Ammon's horn (tissue), 1 donor: ENCODE data around the gene LRRK1.

Experiments
- DNase-seq: peaks from one replicate; pipeline ENCODE4 v3.0.0-alpha.2; 2016; ENCODE audit warnings: low spot score

LRRK1 gene

DNA sequence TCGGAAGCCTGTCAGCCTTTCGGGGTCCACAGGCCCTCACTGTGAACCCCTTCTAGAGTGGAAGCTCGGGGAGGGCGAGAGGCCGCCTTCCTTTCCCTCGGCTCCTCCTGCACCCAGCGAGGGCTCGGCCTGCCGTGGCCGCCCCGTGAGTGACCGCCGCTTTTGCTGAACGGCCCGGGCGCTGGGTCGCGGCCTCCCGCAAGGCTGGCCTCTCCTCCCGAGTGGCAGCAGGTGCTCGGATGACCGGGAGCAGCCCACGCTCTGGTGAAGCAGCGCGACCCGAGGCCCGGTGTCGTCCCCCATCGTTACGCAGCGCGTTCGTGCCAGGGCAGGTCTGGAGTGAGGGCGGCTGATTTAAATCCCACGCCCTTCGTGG lies 53.8 kb downstream of the LRRK1 start:
- no peak for DNase-seq

DNA sequence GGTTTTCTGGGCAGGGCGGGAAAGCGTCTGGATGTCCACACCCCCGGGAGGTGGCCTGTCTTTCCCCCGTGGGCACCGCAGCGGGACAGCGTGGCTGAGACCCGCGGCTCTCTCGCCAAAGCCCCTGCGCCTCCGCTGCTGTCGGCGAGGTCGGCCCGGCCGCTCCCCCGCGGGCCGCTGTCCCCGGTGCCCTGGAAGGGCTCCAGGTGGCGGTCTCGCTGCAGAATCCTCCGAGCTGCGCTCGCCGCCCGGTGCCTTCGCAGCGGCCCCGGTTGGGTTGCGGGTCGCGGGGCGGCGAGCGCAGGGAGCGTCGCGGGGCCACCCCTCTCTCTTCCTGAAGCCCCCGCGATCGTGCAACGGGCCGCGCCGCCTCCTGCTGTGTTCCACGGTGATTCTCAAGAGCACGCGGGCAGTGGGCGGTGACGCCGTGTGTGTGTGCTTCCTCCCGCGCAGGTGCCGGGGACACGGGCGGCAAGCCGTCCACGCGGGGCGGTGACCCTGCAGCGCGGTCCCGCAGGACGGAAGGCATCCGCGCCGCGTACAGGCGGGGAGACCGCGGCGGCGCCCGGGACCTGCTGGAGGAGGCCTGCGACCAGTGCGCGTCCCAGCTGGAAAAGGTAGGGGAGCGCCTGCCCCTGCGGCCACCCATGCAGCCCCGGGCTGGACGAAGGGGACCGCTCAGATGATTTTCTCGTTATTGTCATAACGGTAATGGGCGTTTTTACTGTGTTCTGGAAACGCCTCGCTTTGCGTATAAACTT lies 54.4 kb downstream of the LRRK1 start:
- DNase-seq = no peak

DNA sequence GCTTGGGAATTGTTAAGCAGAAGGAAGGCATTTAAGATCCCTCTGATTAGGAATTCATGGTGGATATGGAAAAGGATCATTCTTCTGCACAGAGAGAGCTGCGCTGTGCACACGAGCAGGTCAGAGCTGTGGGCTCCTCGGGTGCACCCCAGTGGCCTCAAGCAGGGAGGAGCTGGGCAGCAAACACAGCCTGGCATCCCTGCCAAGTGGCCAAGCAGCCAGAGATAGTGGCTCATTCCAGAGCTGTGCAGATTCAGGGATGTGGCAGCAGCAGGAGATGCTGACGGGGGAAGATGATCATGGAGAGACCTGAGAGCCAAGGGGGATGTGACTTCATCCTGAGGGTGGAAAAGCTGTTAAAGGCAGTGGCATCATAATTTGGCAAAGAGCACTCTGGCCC lies 55.9 kb downstream of the LRRK1 start:
- DNase-seq = no peak

DNA sequence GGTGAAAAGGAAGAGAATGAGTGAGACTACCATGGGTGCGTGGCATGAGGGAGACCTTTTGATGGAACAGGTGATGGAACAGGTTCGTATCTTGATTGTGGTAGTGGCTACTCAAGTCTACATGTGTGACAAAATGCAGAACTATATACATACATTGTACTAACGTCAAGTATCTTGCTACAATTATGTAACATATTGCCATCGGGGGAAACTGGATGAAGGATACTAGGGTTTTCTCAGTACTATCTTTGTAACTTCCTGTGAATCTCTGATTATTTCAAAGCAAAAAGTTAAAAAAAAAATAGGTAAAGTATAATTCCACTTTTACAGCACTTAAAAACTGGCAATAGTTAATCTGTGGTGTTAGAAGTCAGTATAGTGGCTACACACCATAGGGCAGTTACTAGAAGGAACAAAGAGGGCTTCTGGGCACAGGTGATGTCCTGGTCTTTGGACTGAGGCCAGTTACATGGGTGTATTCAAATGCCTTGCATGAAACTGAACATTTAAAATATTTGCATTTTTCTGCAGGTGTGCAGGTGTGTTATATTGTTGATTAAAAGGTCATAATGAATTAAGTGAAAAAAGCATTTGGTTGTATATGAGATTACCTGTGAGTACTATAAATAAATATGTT lies 61.4 kb downstream of the LRRK1 start:
- DNase-seq = no peak

DNA sequence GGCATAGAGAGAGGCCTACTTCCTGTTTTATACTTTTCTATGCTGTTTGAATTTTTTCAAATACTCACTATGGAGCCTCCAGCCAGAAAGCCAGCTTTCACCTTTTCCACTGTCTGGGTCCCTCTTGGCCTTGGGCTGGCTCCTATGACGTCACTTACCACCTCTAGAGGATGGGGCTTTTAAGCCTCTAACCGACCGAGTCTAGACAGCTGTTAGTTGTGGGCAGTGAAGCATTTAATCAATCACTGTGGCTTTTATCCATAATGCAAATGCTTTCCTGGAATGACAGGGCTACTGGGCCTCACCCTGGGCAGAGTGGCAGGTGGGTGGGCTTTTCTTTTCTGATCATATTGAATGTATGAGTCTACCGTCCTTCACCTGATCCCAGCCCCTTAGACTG lies 61.9 kb downstream of the LRRK1 start:
- DNase-seq = no peak

DNA sequence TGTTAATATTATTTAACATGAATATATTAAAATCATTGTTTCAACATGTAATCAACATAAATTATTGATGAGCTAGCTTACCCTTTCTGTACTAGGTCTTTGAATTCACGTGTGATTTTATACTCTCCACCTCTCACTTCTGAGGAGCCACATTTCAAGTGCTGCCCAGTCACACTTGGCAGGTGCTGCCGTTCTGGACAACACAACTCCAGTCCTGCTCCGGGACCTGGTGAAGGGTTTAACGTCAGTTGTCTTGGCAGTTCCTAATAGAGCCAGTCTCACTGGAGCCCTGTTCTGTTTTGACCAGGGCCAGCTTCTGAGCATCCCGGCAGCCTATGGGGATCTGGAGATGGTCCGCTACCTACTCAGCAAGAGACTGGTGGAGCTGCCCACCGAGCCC lies 64.1 kb downstream of the LRRK1 start:
- no peak for DNase-seq

DNA sequence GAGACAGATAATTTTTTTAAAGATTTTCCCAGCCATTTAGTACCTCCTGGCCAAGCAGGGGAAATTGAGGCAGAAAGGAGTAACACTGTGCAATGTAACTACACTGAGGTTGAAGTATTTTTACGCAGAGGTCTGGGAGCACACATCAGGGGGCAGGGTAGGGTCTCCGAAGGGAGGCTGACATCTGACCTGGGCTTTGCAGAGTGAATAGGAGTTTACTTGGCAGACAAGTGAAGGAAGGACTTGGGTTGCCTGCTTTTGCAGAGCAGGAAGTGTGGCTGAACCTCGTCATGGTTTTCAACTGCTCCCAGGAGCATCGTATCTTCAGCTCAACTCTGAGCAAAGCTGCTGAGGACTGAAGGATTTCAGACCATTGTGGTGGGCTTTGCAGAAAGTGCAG lies 66.2 kb downstream of the LRRK1 start:
- DNase-seq = no peak

DNA sequence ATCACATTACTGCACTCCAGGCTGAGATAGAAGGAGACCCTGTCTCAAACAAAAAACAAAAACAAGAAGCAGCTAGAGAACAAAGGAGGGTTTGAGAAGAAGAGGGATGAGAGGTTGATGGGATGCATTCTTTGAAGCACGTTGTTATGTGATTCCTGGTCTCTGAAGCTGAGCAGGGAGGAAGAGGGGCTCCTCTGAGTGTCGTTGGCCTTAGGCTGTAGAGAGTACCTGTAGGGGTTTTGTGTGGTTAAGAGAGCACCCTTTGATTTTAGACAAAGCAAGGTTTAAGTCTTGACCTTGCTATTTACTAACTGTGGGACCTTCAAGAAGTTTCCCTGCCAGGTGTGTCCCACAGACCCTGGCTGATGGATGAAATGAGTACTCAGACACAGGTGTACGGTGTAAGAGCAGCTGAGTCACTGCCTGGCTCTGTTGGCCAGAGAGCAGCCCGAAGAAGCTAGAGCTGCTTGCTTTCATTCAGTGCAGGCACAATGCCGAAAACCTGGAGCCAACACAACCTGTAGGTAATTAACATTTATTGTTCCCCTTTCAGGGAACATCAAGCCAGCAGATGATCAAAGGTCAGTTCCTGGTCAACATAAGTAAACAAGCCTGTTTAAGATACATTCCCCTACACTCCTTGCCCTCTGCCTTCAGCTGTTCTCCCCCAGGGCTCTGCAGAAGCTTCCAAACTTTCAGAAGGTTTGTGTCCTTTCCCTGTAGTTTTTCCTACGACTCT lies 67.2 kb downstream of the LRRK1 start:
- no peak for DNase-seq

DNA sequence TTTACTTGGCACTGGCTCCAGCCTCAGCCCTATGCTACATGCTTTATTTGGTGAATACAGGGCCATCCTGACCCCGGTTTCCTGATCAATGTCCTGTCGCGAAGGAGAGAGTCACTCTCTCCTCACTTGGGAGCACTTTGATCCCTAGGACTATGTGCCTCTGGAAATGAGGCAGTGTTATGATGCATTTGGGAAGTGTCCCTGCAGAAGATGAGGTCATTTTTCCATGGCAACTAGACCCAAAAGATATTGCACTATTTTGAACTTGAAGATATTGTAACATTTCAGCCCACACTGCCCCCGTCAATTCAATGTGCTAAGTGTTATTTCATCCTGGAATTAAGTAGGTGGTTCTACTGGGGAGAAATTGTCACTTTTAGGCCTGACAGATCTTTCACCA lies 68.0 kb downstream of the LRRK1 start:
- DNase-seq = no peak

DNA sequence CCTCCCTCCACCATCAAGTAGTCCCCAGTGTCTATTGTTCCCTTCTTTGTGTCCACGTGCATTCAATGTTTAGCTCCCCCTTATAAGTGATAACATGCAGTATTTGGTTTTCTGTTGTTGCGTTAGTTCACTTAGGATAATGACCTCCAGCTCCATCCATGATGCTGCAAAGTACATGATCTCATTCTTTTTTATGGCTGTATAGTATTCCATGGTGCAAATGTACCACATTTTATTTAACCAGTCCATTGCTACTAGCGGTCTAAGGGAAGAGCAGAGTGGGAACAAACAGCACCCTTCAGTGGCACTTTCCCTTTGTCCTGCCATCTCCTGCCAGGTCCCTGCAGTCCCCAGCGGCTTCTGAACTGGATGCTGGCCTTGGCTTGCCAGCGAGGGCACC lies 69.1 kb downstream of the LRRK1 start:
- no peak for DNase-seq

DNA sequence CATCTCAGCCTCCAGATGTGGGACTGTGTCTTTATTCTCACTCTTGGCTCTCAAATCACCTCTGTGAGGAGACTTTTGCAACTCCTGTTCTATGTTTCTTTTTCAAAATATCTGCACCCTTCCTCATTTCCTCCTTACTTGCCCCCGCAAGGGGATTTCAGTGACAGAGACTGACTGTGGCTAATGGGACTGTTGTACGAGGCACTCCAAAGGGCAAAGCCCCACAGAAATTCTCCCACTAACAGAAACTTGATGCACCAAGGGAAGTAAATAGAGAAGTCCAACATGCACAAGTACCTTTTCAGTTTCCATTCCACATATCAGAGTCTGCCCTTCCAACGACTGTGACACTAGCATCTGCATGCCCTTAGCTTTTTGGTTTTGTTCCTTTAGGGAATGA lies 69.7 kb downstream of the LRRK1 start:
- no peak for DNase-seq

DNA sequence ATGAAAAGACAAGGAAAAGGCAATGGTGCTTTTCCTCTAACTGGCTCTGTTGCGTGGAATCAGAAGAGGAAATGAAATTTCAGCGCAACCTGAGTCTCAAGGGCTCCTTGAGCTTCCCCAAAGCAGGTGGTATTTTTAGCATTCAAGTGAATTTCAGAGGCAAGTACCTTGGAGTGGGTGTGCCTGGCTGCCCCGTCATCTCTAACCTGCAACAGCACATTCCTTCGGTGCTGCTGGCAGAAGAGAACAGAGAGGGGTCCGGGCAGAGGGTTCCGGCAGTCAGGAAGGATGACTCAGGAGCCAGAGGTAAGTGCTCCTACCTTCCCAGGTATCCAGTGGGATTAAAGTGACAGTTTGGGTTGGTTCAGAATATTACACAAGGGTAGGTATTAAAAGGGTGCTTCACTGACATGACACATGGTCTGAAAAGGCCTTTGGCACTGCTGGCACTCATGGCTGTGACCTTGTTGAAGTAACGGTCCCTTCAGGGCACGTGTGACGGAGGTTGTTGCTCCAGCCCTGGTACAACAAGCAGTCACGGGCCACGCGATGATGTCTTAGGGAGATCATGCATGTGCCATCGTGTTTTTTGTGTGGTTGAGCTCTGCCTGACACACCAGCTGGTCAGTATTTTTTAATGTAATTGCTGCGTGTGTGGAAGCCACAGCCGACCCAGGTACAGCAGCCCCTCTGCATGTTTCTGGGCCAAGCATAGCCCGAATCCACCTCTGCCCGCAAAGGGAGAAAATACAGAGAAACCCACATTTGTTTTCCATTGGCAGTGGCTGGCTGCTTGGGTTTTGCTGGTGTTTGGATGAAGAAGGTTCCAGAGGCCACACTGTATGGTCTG lies 75.7 kb downstream of the LRRK1 start:
- no peak for DNase-seq

DNA sequence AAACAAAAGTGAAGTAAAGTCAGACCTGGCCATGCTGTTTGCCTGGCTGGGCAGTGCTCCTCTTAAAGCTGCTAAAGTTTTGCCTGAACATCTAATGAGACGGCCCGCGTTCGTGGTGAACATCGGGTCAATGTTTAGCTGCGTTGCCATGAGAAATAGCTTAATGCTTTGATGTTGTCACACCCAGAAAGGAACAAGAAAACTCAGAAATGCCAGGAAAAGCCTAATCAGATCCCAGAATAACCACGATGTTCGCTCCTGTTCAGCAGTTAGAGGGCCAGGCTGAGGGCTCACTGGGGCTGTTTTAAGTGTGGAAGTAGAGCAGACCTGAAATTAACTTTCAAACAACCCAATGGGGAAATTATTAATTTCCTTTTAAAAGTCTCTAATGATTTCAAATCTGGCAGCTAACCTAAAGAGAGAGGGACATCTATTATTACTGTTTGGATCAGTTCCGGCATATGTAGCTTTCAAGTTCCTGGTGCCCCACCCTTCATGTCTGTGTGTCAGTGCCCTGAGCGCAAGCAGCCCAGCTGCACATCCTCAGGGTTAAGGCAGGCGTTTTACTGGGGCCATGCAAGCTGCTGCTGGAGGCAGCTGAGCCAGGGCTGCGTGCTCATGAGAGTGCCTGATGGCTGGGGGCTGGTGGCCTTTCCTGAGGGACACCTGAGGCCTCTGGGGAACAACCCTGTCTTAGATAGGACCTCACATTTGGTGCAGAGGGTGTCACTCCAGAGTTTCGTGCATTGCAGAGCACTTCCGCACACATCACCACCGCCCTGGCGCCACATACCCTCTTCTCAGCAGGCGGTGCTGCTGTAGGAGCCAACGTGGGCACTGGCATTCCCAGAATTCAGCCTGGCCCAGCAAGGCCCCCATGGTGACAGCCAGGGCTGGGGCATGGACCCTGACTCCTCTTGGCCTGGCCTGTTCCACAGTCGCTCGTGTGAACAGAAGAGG lies 76.6 kb downstream of the LRRK1 start:
- DNase-seq = no peak

DNA sequence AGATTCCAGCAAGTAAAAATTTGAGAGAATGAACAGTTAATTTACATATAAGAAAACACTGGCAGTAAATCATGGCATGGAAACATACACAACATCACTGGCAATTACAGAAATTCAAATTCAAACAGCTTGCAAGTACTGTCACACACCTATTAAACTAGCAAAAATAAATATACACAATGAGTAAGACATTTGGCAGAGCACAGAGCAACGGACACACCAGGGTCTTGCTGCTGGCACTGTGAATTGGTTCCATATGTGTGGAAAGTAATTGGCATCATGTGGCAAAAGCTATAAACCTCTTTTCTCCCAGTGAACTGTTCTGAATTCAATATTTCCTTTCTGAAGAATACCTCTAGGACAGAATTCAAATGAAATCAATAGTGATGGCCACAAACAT lies 78.3 kb downstream of the LRRK1 start:
- DNase-seq = no peak

DNA sequence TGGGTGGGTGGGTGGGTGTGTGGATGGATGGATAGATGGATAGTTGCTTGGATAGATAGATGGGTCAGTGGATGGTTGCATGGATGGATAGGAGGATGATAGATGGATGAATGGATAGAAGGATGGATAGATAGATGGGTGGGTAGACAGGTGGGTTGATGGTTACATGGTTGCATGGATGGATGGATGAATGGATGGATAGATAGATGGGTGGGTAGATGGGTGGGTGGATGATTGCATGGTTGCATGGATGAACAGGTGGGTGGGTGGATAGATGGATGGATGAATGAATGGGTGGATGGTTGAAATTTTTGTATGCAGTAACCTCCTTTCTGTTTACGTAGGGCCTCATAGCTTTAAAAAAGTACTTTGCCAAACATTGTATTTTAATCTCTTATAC lies 79.5 kb downstream of the LRRK1 start:
- no peak for DNase-seq

DNA sequence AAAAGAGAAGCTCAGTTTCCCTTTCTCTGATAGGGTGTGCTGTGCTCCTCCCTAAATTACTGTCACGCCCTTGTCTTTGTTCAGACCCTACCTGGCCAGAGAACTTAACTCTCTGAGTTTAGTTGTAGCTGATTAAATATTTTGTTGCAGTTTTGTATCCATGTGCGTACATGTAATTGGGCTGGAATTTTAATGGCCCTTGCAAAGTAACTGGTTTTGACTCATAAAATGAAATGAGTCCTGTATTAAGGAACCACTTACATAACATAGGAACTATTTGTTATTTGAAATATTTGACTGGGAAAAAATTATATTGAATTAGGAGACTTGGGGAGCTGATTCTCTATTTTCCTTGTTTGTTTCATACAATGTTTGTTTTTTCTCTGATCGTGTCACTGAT lies 80.2 kb downstream of the LRRK1 start:
- no peak for DNase-seq

DNA sequence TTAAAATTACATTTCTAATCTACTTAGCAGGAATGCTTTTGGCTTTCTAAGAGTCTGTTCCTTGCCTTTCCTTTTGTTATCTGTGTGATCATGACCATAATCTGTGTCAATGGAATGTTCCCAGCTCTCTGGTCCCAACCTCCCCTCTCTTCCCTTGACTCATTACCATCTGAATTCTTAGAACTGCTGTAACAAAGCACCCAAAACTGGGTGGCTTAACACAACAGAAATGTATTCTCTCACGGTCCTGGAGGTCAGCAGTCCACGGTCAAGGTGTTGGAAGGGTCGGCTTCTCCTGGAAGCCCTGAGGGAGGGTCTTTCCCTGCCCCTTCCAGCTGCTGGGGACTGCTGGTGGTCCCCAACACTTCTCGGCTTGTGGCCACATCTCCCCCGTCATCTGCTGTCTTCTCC lies 81.1 kb downstream of the LRRK1 start:
- no peak for DNase-seq

DNA sequence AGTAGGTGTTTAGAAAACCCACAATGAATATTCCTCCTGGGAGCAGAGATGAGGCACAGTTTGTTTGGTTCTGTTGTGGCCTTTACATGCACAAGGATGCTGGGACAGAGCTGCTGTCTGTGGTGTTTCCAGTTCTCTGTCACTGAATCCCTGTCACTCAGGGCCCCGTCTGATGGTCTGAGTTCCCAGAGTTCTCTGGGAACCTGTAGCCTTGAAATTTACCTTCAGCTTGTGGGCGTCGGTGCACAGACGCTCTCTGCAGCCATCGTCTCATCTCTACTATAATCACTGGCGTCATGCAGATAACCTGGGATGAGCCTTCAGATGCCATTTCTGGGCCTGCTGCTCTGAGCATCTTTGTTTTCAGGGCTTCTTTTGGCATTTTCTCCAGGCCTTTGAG lies 81.9 kb downstream of the LRRK1 start:
- DNase-seq = no peak

DNA sequence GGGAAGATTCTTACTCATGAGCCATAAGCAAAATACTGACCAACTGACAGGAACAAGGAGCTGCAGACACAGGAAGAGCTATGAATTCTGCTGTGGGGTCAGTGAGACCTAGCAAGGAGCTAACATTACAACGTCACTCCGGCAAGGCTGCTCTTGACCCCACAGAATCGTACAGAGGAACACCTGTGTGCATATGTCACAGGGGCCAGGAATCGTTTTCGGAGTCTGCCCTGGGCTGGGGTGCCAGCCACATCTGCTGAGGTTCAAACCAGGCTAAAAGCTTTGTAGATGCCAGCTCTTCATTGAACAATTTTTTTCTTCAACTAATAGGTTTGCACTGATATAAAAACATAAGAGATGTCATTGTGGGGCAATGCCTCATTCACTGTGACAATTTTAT lies 82.6 kb downstream of the LRRK1 start:
- no peak for DNase-seq

DNA sequence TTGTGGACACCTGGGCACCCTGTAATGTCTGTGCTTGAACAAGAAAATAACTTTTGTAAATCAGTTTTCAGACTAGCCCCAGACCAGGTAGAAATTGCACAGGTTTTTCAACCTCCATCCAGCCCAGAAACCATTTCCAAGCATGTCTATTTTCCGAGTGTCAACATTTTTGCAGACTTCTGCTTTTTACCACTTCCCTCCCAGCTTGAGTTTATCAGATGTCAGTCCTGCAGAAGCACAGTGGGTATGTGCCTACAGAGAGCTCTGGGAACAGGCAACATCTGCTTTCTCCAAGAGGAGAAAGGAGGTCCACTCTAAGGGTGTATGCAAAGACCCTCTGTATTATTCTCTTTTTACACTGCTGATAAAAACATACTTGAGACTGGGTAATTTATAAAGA lies 83.9 kb downstream of the LRRK1 start:
- no peak for DNase-seq

DNA sequence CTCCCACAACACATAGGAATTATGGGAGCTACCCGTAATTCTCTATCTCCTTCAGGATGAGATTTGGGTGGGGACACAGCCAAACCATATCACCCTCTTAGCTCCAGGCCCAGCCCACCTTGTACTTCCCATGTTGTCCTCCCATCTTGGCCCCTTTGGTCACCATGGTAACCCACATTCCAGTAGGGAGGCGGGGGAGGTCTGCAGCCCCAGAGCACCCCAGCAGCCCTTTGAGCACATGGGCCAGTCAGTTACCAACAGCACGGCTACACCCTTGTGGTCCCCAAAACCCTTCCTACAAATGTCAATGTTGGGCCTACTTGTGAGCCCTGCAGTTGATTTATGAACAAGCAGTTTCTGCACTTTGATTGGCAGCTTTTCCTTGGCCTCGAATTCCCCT lies 84.5 kb downstream of the LRRK1 start:
- DNase-seq = no peak
